SIG-M5 treated with dmso at 0.1 percent for 504 hours (cell line): Measurements from ENCODE around the gene RBPMS2.

Source experiments
- DNase-seq: peaks from one replicate; lab custom pipeline; 2025; ENCODE audit not compliant: unreplicated experiment; lab: John Stamatoyannopoulos, UW

RBPMS2 gene

GRCh38 chr15:64695561-64695992 lies 79.8 kb downstream of the RBPMS2 start:
- peak; percentile 88 for DNase-seq

- DNase-seq, result no peak
These were observed 80.6 kb downstream of the RBPMS2 start for GRCh38 chr15:64694816-64695215.

GRCh38 chr15:64693134-64693533 lies 82.3 kb downstream of the RBPMS2 start:
- DNase-seq, result peak; percentile 25

GRCh38 chr15:64691896-64692565 lies 83.4 kb downstream of the RBPMS2 start:
- DNase-seq, result peak; percentile 43

GRCh38 chr15:64690578-64691296 lies 84.7 kb downstream of the RBPMS2 start:
- no peak for DNase-seq

GRCh38 chr15:64690008-64690407 lies 85.4 kb downstream of the RBPMS2 start:
- DNase-seq, result no peak
